ENCODE results near the gene CISH.

The CISH gene

DNA sequence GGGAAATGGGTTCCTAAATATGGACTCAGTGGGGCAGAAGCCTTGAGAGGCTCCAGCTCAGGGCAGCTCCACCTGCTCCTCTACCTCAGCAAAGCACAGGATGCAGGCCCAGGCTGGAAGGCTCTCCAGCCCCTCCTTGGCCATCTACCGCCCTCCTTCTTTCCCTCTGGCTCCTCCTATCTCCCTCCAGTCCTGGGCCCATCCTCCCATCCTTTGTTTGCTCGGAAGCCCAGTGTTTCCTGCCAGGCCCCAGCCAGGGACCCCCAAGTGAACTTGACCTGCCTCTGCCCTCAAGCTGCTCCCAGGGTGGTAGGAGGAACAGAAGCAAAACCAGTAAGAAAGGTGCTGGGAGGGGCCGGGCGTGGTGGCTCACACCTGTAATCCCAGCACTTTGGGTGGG lies 25.4 kb upstream of the CISH start:
- DNase-seq (ENCODE audit: low read depth), result no peak

DNA sequence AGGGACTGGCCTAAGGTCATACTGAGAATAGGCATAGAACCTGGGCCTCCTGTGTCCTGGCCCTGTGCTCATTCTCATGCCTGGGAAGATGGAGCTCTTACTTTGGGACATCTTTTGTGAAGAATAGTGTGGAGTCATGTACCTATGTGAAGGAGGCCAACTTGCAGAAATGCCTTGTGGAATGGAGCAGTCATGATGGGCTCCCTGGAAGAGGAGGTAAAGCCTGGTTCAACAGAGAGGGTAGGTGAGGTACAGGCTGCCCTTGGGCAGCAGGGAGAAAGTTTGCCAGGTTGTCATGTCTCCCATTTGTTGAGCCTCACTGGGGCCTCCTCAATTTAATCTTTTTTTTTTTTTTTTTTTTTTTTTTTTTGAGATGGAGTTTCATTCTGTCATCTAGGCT lies 23.5 kb upstream of the CISH start:
- no peak for DNase-seq (ENCODE audit: low read depth)

GRCh38 chr3:50633230-50633790 lies 21.7 kb upstream of the CISH start:
- DNase-seq (ENCODE audit: low read depth), result no peak

GRCh38 chr3:50632450-50632849 lies 20.9 kb upstream of the CISH start:
- DNase-seq (ENCODE audit: low read depth), result peak; percentile 10

DNA sequence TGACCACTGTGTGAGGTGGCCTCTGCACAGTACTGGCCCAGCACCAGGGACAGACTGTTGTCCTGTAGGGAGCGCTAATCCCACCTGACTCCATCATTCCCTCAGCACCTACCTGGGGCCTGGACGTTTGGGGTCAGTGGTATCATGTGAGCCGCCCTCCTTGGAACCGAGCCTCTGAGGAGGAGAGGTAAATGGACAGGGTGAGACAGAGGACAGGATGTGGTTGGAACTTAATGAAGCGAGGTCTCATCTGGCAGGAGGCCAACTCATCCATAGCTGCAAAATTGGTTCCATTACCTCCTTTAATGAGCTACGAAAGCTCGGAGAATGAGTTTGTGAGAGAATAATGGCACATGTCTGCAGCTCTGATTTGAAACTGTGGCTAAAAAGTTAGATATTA lies 19.3 kb upstream of the CISH start:
- DNase-seq (ENCODE audit: low read depth), result no peak

- DNase-seq (ENCODE audit: low read depth), result no peak
Measured at GRCh38 chr3:50630394-50630793, 18.8 kb upstream of the CISH start.

GRCh38 chr3:50628601-50629000 lies 17.0 kb upstream of the CISH start:
- no peak for DNase-seq (ENCODE audit: low read depth)

- DNase-seq (ENCODE audit: low read depth), result peak; percentile 93
Measured at GRCh38 chr3:50627407-50628051, 16.0 kb upstream of the CISH start.

DNA sequence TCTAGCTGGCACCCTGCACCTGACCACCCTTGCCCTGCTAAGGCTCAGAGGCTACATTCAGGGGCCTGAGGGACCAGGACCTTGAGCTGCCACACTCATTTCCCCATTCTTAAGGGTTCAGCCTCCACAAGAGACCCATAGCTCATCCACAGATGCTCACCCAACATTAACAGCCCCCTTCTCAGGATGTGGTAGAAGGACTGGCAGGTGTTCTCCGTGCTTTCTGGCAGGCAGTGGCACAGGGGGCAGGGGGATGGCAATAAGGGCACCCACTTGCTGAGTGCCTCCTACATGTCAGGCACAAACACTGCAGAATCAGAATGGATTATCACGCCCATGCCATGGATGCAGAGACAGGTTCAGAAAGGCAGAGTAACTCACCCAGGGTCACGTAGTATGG lies 14.8 kb upstream of the CISH start:
- DNase-seq (ENCODE audit: low read depth), result no peak

DNA sequence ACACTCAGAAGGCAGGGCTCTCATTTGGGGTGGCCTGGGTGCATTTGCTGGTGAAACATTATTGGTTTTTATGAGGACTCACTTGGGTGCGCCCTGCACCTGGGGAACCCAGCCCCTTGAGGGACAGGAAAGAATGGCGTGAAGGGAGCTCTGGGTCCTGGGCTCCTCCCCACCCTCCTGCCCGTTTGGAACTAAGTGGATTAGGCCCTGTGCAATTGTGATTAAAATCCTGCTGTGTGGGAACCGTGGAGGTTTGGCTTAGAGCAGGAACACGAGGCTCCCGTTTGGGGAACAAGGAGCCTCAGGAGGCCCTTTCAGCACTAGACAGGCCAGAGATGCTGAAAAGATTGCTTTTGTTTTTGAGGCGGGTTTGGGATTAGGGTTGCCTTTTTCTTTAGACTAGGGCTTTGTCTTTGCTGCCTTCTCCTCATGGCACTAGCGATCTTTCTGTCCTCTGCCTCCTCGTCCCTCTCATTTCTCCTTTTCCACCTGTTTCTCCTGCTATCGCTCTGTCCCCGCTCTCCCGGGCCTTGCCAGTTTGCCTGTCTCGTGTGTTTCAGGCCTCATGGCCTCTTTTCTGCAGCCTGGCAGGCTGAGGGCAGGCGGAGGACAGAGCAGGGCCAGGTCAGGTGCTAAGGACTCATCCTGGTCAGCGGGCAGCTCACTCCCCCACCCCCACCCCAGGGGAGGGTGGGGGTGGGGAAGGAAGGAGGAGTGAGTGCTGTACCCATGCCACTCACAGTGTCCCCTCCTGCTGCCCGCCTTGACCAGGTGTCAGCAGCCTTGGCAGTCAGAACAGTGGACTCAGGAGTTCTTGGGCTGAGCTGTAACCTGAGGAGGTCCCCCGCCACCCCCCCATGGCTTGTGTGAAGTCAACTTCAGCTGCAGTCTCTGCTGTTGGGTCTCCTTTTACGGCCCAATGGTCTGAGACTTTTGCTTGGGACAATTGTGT lies 13.9 kb upstream of the CISH start:
- no peak for DNase-seq (ENCODE audit: low read depth)

GRCh38 chr3:50624634-50625033 lies 13.1 kb upstream of the CISH start:
- DNase-seq (ENCODE audit: low read depth), result peak; percentile 37

DNA sequence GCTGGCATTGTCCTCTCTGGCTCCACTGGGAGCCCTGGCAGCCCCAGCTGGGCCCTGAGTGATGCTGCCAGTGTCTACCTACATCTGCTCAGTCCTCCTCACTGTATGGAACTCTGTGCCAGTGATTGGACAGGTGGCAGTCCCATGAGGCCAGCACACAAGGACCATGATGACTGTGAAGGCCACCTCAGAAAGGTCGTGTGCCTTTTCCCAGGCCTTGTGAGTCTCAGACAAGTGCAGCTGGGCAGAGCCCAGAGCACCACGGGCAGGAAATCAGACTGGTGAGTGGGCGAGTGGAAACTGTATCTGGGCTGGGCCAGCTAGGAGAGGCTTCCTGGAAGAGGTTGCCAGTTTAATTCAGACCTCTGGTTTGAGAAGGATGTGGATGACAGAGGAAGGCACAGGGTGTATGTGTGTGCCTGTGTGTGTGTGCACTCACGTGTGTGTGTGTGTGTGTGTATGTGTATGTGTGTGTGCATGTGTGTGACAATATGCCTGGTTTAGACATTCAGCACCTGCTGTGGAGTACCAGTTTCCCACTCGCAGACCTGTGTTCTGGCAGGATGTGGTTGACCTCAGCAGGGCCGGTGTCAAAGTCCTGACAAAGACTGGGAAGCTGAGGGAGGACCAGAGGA lies 12.4 kb upstream of the CISH start:
- DNase-seq (ENCODE audit: low read depth), result peak; percentile 24

- no peak for DNase-seq (ENCODE audit: low read depth)
Measured at GRCh38 chr3:50622881-50623280, 11.3 kb upstream of the CISH start.

- DNase-seq (ENCODE audit: low read depth), result peak; percentile 35
Measured at GRCh38 chr3:50620820-50621219, 9.2 kb upstream of the CISH start.

DNA sequence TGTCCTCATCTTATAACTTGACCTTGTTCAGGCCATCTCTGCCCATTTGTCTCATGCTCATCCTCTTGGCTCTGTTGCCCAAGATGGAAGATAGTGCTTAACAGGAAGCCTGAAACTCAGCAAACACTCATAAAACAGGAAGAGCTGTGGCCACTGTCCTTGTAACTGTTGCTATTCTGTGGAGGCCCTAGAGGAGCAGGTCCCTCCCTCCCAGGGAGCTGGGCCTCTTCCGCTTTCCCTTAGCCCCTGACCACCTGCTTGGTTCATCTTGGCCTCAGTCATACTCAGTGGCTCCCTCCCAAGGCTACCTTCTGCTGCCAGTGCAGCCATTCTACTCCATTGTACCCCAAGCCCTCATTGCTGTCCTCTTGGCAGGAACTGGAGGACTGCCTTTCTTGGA lies 8.8 kb upstream of the CISH start:
- no peak for DNase-seq (ENCODE audit: low read depth)

DNA sequence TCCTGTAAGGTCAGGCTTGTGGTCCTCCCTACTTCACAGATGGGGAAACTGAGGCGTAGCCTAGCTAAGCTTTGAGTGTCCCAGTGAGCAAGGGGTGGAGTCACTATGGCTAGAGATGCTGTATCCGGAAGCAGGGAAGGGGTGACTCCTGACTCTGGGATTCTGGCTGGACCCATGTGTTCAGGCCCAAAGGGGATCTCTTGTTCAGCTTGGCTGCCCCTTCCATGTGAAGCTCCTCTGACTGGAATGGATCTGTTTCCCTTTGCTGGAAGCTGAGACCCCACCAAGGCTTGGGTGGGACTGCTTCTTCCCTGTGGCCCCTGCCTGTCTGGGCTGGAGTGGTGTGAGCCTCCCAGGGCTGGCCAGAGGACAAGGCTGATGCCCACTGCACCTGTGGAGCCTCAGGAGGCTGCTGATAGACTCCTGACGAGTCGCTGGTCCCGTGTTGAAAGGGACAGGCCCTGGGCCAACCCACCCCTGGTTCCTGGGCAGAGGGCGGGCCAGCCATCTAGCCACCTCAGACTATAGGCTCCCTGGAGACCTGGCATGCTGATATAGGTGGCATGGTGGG lies 6.4 kb upstream of the CISH start:
- no peak for DNase-seq (ENCODE audit: low read depth)

DNA sequence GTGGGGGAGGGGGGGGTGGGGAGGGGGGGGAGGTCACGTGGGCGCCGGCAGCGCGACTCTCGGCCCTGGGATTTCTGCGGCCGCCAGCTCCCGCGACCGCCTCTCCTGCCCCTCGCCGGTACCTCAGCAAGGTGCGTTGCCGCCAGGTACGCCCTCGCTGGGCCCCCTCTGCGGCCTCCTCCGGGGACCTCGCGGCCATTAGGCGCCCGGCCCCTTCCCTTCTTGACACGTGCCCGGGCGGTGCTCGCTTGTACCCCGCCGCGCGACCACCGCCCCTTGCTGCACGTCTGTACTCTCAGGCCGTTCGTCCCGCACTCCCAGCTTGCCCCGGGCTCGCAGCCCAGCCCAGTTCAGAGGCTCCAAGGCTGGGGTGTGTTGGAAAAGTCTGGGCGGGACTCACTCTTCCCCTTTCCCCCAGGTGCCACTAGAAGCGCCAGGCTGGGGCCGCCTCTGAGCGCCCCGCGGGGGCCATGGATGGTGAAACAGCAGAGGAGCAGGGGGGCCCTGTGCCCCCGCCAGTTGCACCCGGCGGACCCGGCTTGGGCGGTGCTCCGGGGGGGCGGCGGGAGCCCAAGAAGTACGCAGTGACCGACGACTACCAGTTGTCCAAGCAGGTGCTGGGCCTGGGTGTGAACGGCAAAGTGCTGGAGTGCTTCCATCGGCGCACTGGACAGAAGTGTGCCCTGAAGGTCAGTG lies 5.7 kb upstream of the CISH start, which contains the start of gene MAPKAPK3:
TSS of gene MAPKAPK3 (plus strand) at position 56 of the 696 bp plus-strand sequence. CDS start at position 471, 415 bp downstream.
- DNase-seq (ENCODE audit: low read depth), result peak; percentile 30

- DNase-seq (ENCODE audit: low read depth), result peak; percentile 89
Measured at GRCh38 chr3:50616770-50617095, 5.2 kb upstream of the CISH start.

GRCh38 chr3:50616003-50616769 lies 4.6 kb upstream of the CISH start:
- DNase-seq (ENCODE audit: low read depth), result peak; percentile 85

- DNase-seq (ENCODE audit: low read depth), result no peak
Measured at GRCh38 chr3:50615190-50615589, 3.6 kb upstream of the CISH start.

All from ELR (cell line).